HG03064 (cell line): ENCODE results near the gene TMCC1.

Experiments used
- ATAC-seq: cut with Tn5 transposase; IDR thresholded peaks from one replicate; pipeline ENCODE4 v1.9.1; 2021; ENCODE audit warnings: low read depth; ENCODE audit not compliant: unreplicated experiment

Gene TMCC1

GRCh38 chr3:129628169-129628522 lies 265.4 kb downstream of the TMCC1 start:
- ATAC-seq = no peak

GRCh38 chr3:129627350-129628168 lies 266.0 kb downstream of the TMCC1 start:
- no peak for ATAC-seq

GRCh38 chr3:129626744-129627349 lies 266.7 kb downstream of the TMCC1 start:
- ATAC-seq = peak; percentile 95

- no peak for ATAC-seq
These were observed 268.2 kb downstream of the TMCC1 start for GRCh38 chr3:129625072-129625874.

- ATAC-seq = no peak
These were observed 269.0 kb downstream of the TMCC1 start for GRCh38 chr3:129624347-129625071.

- no peak for ATAC-seq
These were observed 269.9 kb downstream of the TMCC1 start for GRCh38 chr3:129623447-129624118.

GRCh38 chr3:129622933-129623332 lies 270.6 kb downstream of the TMCC1 start:
- ATAC-seq = no peak

- ATAC-seq = no peak
These were observed 271.2 kb downstream of the TMCC1 start for GRCh38 chr3:129622226-129622874.

- ATAC-seq = no peak
These were observed 271.8 kb downstream of the TMCC1 start for GRCh38 chr3:129621626-129622225.

GRCh38 chr3:129620828-129621559 lies 272.5 kb downstream of the TMCC1 start:
- no peak for ATAC-seq

- no peak for ATAC-seq
These were observed 273.8 kb downstream of the TMCC1 start for GRCh38 chr3:129619726-129620162.

- ATAC-seq = no peak
These were observed 274.4 kb downstream of the TMCC1 start for GRCh38 chr3:129618901-129619671.

GRCh38 chr3:129618186-129618820 lies 275.2 kb downstream of the TMCC1 start:
- ATAC-seq = no peak

- no peak for ATAC-seq
These were observed 275.9 kb downstream of the TMCC1 start for GRCh38 chr3:129617381-129618185.

GRCh38 chr3:129616713-129617112 lies 276.8 kb downstream of the TMCC1 start:
- no peak for ATAC-seq

GRCh38 chr3:129616291-129616690 lies 277.2 kb downstream of the TMCC1 start:
- no peak for ATAC-seq
